ENCODE data around the gene PTCD2. TPM values are rescaled to one million over a fixed set of nuclear protein-coding genes. Genes with fewer than 3 reads are reported as not detected.

PTCD2 gene
- total RNA-seq, 2 donors from 2014 or later, result 8.9 to 10.2 TPM

DNA sequence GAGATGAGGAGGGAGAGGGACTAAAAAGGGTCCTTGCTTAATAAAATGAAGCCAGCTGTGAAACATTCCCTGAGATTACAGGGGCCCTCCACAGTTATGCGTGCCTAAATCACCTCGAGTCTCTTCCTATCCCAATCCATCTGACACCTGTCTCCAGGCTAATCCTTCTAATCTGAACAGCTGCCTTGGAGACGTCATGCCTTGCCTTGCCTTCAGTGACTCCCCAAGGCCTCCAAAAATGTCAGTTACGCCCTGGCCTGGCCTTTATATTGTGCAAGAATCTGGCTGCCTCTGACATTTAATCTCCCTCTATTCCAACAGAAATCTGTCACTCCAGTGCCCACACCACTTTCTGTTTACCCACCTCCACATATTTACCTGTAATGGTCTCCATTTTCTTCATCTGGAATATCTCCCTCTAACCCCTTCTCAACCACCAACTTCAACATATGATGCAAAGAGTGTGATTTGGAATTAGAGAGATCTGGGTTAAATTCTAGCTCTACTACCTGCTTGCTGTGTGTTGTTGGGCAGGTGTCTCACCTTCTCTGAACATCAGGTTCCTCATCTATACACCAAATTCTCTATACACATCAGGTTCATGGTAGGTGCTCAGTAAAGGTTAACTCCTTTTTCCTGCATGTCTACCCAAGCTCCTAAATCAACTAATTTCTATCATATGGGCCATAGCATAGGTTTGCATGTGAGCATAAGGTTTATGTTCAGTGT lies 57.9 kb downstream of the PTCD2 start:
- no peak overlapping the region for H3K27ac ChIP-seq
- no peaks in the 10 kb centered on the region for H3K36me3 ChIP-seq
- WGBS, result 62% methylated on average over 4 of the region's 4 CpGs
- H3K9me3 ChIP-seq, result no peaks in the 10 kb centered on the region
- intact Hi-C loops (cut with DNase I), result no loop called here
- TF ChIP-seq POLR2AphosphoS5 (IDR thresholded peaks at IDR 0.05) (no peak), POLR2A (IDR thresholded peaks at IDR 0.05) (no peak)
- TF ChIP-seq, protein P1, sequence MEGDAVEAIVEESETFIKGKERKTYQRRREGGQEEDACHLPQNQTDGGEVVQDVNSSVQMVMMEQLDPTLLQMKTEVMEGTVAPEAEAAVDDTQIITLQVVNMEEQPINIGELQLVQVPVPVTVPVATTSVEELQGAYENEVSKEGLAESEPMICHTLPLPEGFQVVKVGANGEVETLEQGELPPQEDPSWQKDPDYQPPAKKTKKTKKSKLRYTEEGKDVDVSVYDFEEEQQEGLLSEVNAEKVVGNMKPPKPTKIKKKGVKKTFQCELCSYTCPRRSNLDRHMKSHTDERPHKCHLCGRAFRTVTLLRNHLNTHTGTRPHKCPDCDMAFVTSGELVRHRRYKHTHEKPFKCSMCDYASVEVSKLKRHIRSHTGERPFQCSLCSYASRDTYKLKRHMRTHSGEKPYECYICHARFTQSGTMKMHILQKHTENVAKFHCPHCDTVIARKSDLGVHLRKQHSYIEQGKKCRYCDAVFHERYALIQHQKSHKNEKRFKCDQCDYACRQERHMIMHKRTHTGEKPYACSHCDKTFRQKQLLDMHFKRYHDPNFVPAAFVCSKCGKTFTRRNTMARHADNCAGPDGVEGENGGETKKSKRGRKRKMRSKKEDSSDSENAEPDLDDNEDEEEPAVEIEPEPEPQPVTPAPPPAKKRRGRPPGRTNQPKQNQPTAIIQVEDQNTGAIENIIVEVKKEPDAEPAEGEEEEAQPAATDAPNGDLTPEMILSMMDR (IDR thresholded peaks at IDR 0.05), result no peak
- no peak overlapping the region for H3K4me3 ChIP-seq
- H3K4me1 ChIP-seq (replicated peaks), result no peaks in the 10 kb centered on the region
- no peaks in the 10 kb centered on the region for H3K27me3 ChIP-seq (replicated peaks; ENCODE audit: insufficient read depth)
- no peak for DNase-seq (ENCODE audit: low spot score)

DNA sequence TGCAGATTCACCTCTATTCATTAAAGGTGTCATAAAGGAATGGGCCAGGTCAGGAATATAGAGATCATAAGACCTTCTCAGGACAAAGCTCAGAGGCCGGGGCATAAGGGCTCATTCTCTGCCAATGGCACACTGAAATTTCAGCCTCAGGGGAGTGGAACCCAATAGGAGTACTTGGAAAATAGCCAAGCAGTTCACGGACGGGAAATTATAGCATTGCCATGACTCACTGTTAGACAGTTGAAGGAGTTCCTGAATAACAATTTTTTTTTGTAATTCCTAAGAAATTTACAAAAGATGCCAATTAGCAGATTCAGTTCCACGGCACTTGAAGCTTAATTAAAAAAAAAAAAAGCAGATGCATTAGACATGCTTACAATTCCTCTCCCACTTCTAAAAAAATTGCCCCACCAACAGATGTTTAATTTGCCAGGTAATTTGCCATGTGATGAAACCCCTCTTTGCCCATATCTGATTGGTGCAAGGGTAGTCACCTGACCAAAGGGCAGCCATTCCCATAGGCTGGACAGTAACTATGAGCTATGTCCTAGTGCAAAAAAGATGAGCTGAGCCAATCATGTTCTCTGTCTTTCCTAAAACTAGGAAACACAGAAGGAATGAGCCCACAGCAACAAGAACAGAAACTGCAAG lies 58.6 kb downstream of the PTCD2 start:
- TF ChIP-seq POLR2AphosphoS5 (IDR thresholded peaks at IDR 0.05) (no peak), POLR2A (IDR thresholded peaks at IDR 0.05) (no peak)
- TF ChIP-seq, protein P1 (IDR thresholded peaks at IDR 0.05), result no peak
- Histone ChIP-seq H3K9me3 (no peaks in the 10 kb centered on the region), H3K27ac (no peak overlapping the region), H3K4me3 (no peak overlapping the region), H3K4me1 (replicated peaks) (no peaks in the 10 kb centered on the region), H3K36me3 (no peaks in the 10 kb centered on the region), H3K27me3 (replicated peaks; ENCODE audit: insufficient read depth) (no peaks in the 10 kb centered on the region)
- WGBS, result 16% methylated on average over 4 of the region's 4 CpGs
- no peak for DNase-seq (ENCODE audit: low spot score)
- intact Hi-C loops (cut with DNase I), result no loop called here

DNA sequence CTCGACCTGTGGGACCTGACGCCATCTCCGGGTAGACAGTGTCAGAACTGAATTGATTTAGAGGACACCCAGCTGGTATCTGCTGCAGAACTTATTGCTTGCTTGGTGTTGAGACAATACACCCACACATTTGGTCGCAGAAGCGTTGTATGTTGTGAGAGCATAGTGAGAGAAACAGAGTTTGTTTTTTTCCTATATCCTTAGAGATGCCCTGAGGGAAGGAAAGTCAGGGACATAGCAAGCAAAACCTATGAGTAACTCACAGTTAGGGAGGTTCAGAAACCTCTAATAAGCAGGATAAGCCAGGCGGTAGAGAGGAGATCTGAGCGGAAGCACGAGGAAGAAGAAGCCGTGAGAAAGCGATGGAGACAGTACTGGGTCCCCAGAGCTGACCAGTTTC lies 59.8 kb downstream of the PTCD2 start:
- no peak for TF ChIP-seq POLR2A (IDR thresholded peaks at IDR 0.05)
- TF ChIP-seq POLR2AphosphoS5 (IDR thresholded peaks at IDR 0.05), result no peak
- TF ChIP-seq, protein P1 (IDR thresholded peaks at IDR 0.05), result no peak
- no peak for DNase-seq (ENCODE audit: low spot score)
- Histone ChIP-seq H3K27me3 (replicated peaks; ENCODE audit: insufficient read depth) (no peaks in the 10 kb centered on the region), H3K27ac (no peak overlapping the region), H3K36me3 (no peaks in the 10 kb centered on the region), H3K4me3 (no peak overlapping the region), H3K4me1 (replicated peaks) (no peaks in the 10 kb centered on the region), H3K9me3 (no peaks in the 10 kb centered on the region)
- 86% methylated on average over 10 of the region's 10 CpGs for WGBS
- intact Hi-C loops (cut with DNase I), result no loop called here

DNA sequence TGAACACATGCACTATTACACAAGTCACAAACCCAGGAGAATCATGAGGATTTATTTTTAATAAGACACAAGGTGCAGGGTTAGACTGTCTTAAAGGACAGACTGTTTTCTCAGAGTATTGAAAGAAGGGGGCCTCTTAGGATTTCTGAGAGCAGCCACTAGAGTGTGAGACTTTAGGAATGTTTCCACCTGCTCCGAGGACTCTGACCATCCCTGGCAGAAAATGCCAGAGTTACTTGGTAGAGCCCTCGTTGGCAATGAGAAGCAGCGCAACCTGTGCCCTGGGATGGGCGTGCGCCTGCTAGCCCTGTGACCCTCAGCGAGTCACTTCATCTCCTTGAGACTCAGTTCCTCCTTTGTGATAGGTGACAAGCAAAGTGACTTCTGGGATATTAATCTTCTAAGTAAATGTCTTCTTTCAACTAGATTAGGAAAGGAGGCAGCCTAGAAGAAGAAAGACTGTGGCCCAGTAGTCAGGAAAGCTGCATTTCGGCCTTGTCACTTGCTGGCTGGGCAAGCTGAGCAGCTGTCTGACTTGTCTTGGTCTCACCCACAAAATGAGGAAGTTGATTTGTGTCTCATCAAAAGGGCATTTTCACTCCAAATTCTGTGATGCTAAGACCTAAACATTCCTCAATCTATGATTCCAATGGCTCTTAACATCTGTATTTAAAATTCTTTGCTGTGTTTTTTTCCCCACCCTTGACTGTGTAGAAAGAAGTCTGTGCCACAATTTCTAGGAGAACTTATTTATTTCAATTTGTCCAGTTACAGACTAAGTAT lies 60.5 kb downstream of the PTCD2 start:
- no peaks in the 10 kb centered on the region for H3K27me3 ChIP-seq (replicated peaks; ENCODE audit: insufficient read depth)
- H3K4me1 ChIP-seq (replicated peaks), result no peaks in the 10 kb centered on the region
- DNase-seq (ENCODE audit: low spot score), result no peak
- TF ChIP-seq POLR2A (IDR thresholded peaks at IDR 0.05), result no peak
- TF ChIP-seq, protein P1 (IDR thresholded peaks at IDR 0.05), result no peak
- TF ChIP-seq POLR2AphosphoS5 (IDR thresholded peaks at IDR 0.05), result no peak
- no peak overlapping the region for H3K27ac ChIP-seq
- no peak overlapping the region for H3K4me3 ChIP-seq
- H3K9me3 ChIP-seq, result no peaks in the 10 kb centered on the region
- WGBS, result 89% methylated on average over 7 of the region's 7 CpGs
- H3K36me3 ChIP-seq, result no peaks in the 10 kb centered on the region
- intact Hi-C loops (cut with DNase I), result no loop called here
